MCF 10A (cell line): ENCODE measurements around the gene PLD1. TPM values are rescaled to one million over a fixed set of nuclear protein-coding genes. Genes with fewer than 3 reads are reported as not detected.
"Not testable (repeated sequence)": the region's sequence is repeated elsewhere in the genome, so short reads cannot be mapped to it uniquely, and the experiment has no call there.

Experiments
- BruUV-seq: library from RNA; stranded (reverse); fragments of 400-500 nt; replicated peaks from 2 replicates; lab custom pipeline; 2021; lab: Mats Ljungman, UMichigan
- CTCF ChIA-PET: fragments of 300-600 bp; sonication (Branson Sonifier 250); formaldehyde crosslinking; extraction: SDS; loops from one replicate; lab custom pipeline; 2021; ENCODE audit warnings: antibody characterized with exemption, inconsistent platforms; lab: Yijun Ruan, JAX
- POLR2A ChIA-PET: fragments of 300-600, 350-650 bp; sonication (Branson Sonifier 250); formaldehyde crosslinking; extraction: SDS; loops from one replicate; lab custom pipeline; 2020; ENCODE audit warnings: antibody characterized with exemption, inconsistent platforms; lab: Yijun Ruan, JAX
- DNase-seq: peaks from one replicate; pipeline ENCODE4 v3.0.0-alpha.2; 2018; ENCODE audit not compliant: unreplicated experiment
- H3K27ac Mint-ChIP-seq: one replicate; pipeline ENCODE4 v1.8.0; 2022; ENCODE audit warnings: mild to moderate bottlenecking, low read depth, mixed read lengths; ENCODE audit not compliant: unreplicated experiment
- H3K27me3 Mint-ChIP-seq: one replicate; pipeline ENCODE4 v1.8.0; 2022; ENCODE audit warnings: mixed read lengths; ENCODE audit not compliant: insufficient read depth, unreplicated experiment
- H3K36me3 Mint-ChIP-seq: one replicate; pipeline ENCODE4 v1.8.0; 2022; ENCODE audit warnings: mild to moderate bottlenecking, moderate library complexity, mixed read lengths; ENCODE audit not compliant: insufficient read depth, unreplicated experiment
- H3K4me1 Mint-ChIP-seq: one replicate; pipeline ENCODE4 v1.8.0; 2022; ENCODE audit warnings: mixed read lengths; ENCODE audit not compliant: insufficient read depth, unreplicated experiment
- H3K4me3 Mint-ChIP-seq: one replicate; pipeline ENCODE4 v1.8.0; 2022; ENCODE audit warnings: mild to moderate bottlenecking, moderate library complexity, mixed read lengths; ENCODE audit not compliant: unreplicated experiment
- H3K9me3 Mint-ChIP-seq: one replicate; pipeline ENCODE4 v1.8.0; 2022; ENCODE audit warnings: mixed read lengths; ENCODE audit not compliant: unreplicated experiment
- intact Hi-C: fragments of 100-400 bp; cut with micrococcal nuclease; formaldehyde crosslinking; loops from 2 replicates; pipeline ENCODE4 v1.14.1; 2022
- total RNA-seq: library from RNA; stranded (reverse); gene quantifications from 2 replicates; pipeline ENCODE4 v1.2.3, GENCODE V29; 2022
- TF ChIP-seq, protein P1 (sequence below): fragments of 200-600 bp; IDR thresholded peaks from one replicate; pipeline ENCODE4 v1.8.0; 2022; ENCODE audit warnings: antibody characterized with exemption, mild to moderate bottlenecking; ENCODE audit not compliant: unreplicated experiment

PLD1 gene
- total RNA-seq, 1 experiment from 2014 or later = 8.0 TPM

GRCh38 chr3:171563298-171563697 is 247.0 kb downstream of the PLD1 start:
- Mint-ChIP-seq H3K4me1 (no peaks in the 10 kb centered on the region), H3K9me3 (no peaks in the 10 kb centered on the region), H3K27ac (no peak overlapping the region), H3K4me3 (no peak overlapping the region), H3K27me3 (no peaks in the 10 kb centered on the region), H3K36me3 (no peaks in the 10 kb centered on the region)
- intact Hi-C loops = no loop called here
- BruUV-seq = no TSS peak
- TF ChIP-seq, protein P1, sequence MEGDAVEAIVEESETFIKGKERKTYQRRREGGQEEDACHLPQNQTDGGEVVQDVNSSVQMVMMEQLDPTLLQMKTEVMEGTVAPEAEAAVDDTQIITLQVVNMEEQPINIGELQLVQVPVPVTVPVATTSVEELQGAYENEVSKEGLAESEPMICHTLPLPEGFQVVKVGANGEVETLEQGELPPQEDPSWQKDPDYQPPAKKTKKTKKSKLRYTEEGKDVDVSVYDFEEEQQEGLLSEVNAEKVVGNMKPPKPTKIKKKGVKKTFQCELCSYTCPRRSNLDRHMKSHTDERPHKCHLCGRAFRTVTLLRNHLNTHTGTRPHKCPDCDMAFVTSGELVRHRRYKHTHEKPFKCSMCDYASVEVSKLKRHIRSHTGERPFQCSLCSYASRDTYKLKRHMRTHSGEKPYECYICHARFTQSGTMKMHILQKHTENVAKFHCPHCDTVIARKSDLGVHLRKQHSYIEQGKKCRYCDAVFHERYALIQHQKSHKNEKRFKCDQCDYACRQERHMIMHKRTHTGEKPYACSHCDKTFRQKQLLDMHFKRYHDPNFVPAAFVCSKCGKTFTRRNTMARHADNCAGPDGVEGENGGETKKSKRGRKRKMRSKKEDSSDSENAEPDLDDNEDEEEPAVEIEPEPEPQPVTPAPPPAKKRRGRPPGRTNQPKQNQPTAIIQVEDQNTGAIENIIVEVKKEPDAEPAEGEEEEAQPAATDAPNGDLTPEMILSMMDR = no peak
- POLR2A ChIA-PET = no interaction called here
- DNase-seq = no peak
- CTCF ChIA-PET = interaction anchor here (1.0 to 4.9 kb wide), 4 partner anchors 212 to 602 kb away, joined by 3 to 64 read pairs (median 4); no protein-coding TSS in a partner anchor

- not testable (repeated sequence) for BruUV-seq
Observed at GRCh38 chr3:171562459-171562858, 247.8 kb downstream of the PLD1 start.

DNA sequence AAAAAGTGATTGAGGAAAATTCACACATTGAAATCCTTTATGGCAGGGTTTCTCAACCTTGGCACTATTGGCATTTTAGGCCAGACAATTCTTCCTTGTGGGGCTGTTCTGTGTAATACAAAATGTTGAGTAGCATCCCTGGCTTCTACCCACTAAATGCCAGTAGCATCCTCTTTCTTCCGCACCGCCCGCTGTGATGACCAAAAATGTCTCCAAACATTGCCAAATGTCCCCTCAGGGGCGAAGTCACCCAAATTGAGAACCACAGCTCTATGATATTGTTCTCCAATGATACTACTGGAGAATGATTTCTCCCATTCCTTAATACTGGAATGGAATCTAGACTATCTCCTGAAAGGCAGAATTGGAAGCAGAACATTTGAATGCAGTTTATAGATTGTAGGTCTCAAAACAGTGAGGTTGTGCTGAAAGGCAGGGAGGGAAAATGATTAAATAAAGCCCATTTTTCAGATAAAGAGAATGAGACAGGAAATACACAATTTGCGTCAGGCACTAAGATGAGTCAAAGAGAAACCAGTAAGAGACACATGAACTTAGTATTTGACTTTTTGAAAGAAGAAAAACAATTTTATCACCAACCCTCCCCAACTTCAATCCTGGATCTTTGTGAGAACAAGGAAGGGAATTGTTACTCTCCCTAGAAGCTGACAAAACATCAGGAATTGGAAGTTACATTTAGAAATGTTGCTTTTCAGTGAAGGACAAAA is 248.5 kb downstream of the PLD1 start:
- ChIA-PET POLR2A (interaction anchor here (1.3 kb wide), 1 partner anchor 13 kb away, joined by 3 read pairs; no protein-coding TSS in a partner anchor), CTCF (interaction anchor here (0.7 to 2.1 kb wide), 2 partner anchors 472 to 512 kb away, joined by 3 to 6 read pairs; no protein-coding TSS in a partner anchor)
- Mint-ChIP-seq H3K27ac (no peak overlapping the region), H3K4me3 (no peak overlapping the region), H3K4me1 (peaks cover 1% of the 10 kb centered on the region), H3K27me3 (no peaks in the 10 kb centered on the region), H3K9me3 (no peaks in the 10 kb centered on the region), H3K36me3 (no peaks in the 10 kb centered on the region)
- DNase-seq = no peak
- intact Hi-C loops = no loop called here
- TF ChIP-seq, protein P1 = no peak
- no TSS peak for BruUV-seq

More at GRCh38 chr3:171562459-171562858, 247.8 kb downstream of the PLD1 start:
- H3K4me1 Mint-ChIP-seq, H3K9me3 Mint-ChIP-seq, POLR2A ChIA-PET, H3K36me3 Mint-ChIP-seq, H3K27me3 Mint-ChIP-seq, DNase-seq, intact Hi-C loops, H3K27ac Mint-ChIP-seq, H3K4me3 Mint-ChIP-seq: not testable (repeated sequence)
- CTCF ChIA-PET = interaction anchor here (1.0 to 2.1 kb wide), 3 partner anchors 213 to 601 kb away, joined by 3 to 6 read pairs (median 3); no protein-coding TSS in a partner anchor

- ChIA-PET POLR2A (no interaction called here), CTCF (no interaction called here)
- Mint-ChIP-seq H3K4me1 (peaks cover 5% of the 10 kb centered on the region), H3K9me3 (no peaks in the 10 kb centered on the region), H3K27ac (no peak overlapping the region), H3K36me3 (no peaks in the 10 kb centered on the region), H3K27me3 (no peaks in the 10 kb centered on the region), H3K4me3 (no peak overlapping the region)
- no peak for DNase-seq
- TF ChIP-seq, protein P1 = no peak
- intact Hi-C loops = no loop called here
- no TSS peak for BruUV-seq
Observed at GRCh38 chr3:171559586-171559985, 250.7 kb downstream of the PLD1 start.
